Dendritic cell treated with granulocyte-macrophage colony-stimulating factor and Interleukin-4, amounts not matched to agents 40 ng/mL and 50 ng/mL, for 4 days (primary cell): ENCODE results near the gene ABHD17A.
A peak's percentile ranks its signal among the peaks of the same experiment; 100 is the strongest.
"Not testable (repeated sequence)": the region's sequence is repeated elsewhere in the genome, so short reads cannot be mapped to it uniquely, and the experiment has no call there.

Experiments used
- H3K27ac Mint-ChIP-seq: one replicate; pipeline ENCODE4 v1.8.0; 2022; ENCODE audit warnings: mild to moderate bottlenecking, mixed read lengths
- H3K27me3 Mint-ChIP-seq: one replicate; pipeline ENCODE4 v1.8.0; 2022; ENCODE audit warnings: mild to moderate bottlenecking, mixed read lengths
- H3K36me3 Mint-ChIP-seq: one replicate; pipeline ENCODE4 v1.8.0; 2022; ENCODE audit warnings: low read depth, mixed read lengths
- H3K4me1 Mint-ChIP-seq: one replicate; pipeline ENCODE4 v1.8.0; 2022; ENCODE audit warnings: low read depth, mixed read lengths
- H3K4me3 Mint-ChIP-seq: one replicate; pipeline ENCODE4 v1.8.0; 2022; ENCODE audit warnings: mild to moderate bottlenecking, moderate library complexity, mixed read lengths
- H3K9me3 Mint-ChIP-seq: one replicate; pipeline ENCODE4 v1.8.0; 2022; ENCODE audit warnings: mixed read lengths
- intact Hi-C: fragments of 100-400 bp; cut with micrococcal nuclease; formaldehyde crosslinking; loops from one replicate; pipeline ENCODE4 v1.15.0; 2022

The ABHD17A gene

GRCh38 chr19:1905110-1905862 lies 20.0 kb upstream of the ABHD17A start, which contains the start of the genes ADAT3 and SCAMP4:
TSS of gene ADAT3 (plus strand) at chr19:1905399. CDS start at chr19:1912048, 6,649 bp downstream.
TSS of gene SCAMP4 (plus strand) at chr19:1905399. CDS start at chr19:1915020, 9,621 bp downstream.
- no peaks in the 10 kb centered on the region for H3K27me3 Mint-ChIP-seq
- intact Hi-C loops, result no loop called here
- peaks cover 84% of the 10 kb centered on the region for H3K4me1 Mint-ChIP-seq
- peak within 1 kb of the TSS; percentile 99 for H3K27ac Mint-ChIP-seq
- peak within 1 kb of the TSS; percentile 93 for H3K4me3 Mint-ChIP-seq
- H3K9me3 Mint-ChIP-seq, result no peaks in the 10 kb centered on the region
- peaks cover 47% of the 10 kb centered on the region for H3K36me3 Mint-ChIP-seq

- Mint-ChIP-seq H3K36me3 (peaks cover 42% of the 10 kb centered on the region), H3K27me3 (no peaks in the 10 kb centered on the region), H3K9me3 (no peaks in the 10 kb centered on the region), H3K4me3 (peak overlapping the region; percentile 93), H3K4me1 (peaks cover 80% of the 10 kb centered on the region), H3K27ac (peak overlapping the region; percentile 99)
- intact Hi-C loops, result no loop called here
Observed at GRCh38 chr19:1904860-1905109, 19.5 kb upstream of the ABHD17A start.

GRCh38 chr19:1902923-1903322 lies 17.6 kb upstream of the ABHD17A start:
- Mint-ChIP-seq H3K27ac (peak overlapping the region; percentile 99), H3K36me3 (peaks cover 24% of the 10 kb centered on the region), H3K4me1 (peaks cover 70% of the 10 kb centered on the region), H3K9me3 (no peaks in the 10 kb centered on the region), H3K4me3 (no peak overlapping the region), H3K27me3 (no peaks in the 10 kb centered on the region)
- intact Hi-C loops, result no loop called here

- intact Hi-C loops, result no loop called here
- peaks cover 69% of the 10 kb centered on the region for H3K4me1 Mint-ChIP-seq
- H3K36me3 Mint-ChIP-seq, result peaks cover 14% of the 10 kb centered on the region
- no peaks in the 10 kb centered on the region for H3K27me3 Mint-ChIP-seq
- H3K4me3 Mint-ChIP-seq, result peak overlapping the region; percentile 37
- peak overlapping the region; percentile 99 for H3K27ac Mint-ChIP-seq
- no peaks in the 10 kb centered on the region for H3K9me3 Mint-ChIP-seq
Observed at GRCh38 chr19:1901940-1902404, 16.7 kb upstream of the ABHD17A start.

GRCh38 chr19:1896508-1896907 lies 11.2 kb upstream of the ABHD17A start:
- Mint-ChIP-seq H3K27me3 (no peaks in the 10 kb centered on the region), H3K9me3 (no peaks in the 10 kb centered on the region), H3K36me3 (no peaks in the 10 kb centered on the region), H3K4me1 (peaks cover 55% of the 10 kb centered on the region), H3K4me3 (peak overlapping the region; percentile 84), H3K27ac (peak overlapping the region; percentile 99)
- intact Hi-C loops, result loop anchor here (5.0 kb wide), 1 partner anchor 34 kb away; the partner anchor contains the start of gene KLF16

GRCh38 chr19:1893791-1894190 lies 8.5 kb upstream of the ABHD17A start:
- Mint-ChIP-seq H3K36me3 (no peaks in the 10 kb centered on the region), H3K27me3 (no peaks in the 10 kb centered on the region), H3K27ac (no peak overlapping the region), H3K9me3 (no peaks in the 10 kb centered on the region), H3K4me1 (peaks cover 41% of the 10 kb centered on the region), H3K4me3 (no peak overlapping the region)
- intact Hi-C loops, result no loop called here

- H3K9me3 Mint-ChIP-seq, result no peaks in the 10 kb centered on the region
- H3K4me3 Mint-ChIP-seq, result no peak overlapping the region
- peaks cover 11% of the 10 kb centered on the region for H3K4me1 Mint-ChIP-seq
- intact Hi-C loops, result loop anchor here (10.0 kb wide), 1 partner anchor 125 kb away; the partner anchor contains the start of gene BTBD2
- no peak overlapping the region for H3K27ac Mint-ChIP-seq
- no peaks in the 10 kb centered on the region for H3K27me3 Mint-ChIP-seq
- peaks cover 2% of the 10 kb centered on the region for H3K36me3 Mint-ChIP-seq
Observed at GRCh38 chr19:1889907-1890306, 4.6 kb upstream of the ABHD17A start.

GRCh38 chr19:1888385-1888784 lies 3.1 kb upstream of the ABHD17A start:
- peaks cover 17% of the 10 kb centered on the region for H3K36me3 Mint-ChIP-seq
- no peak overlapping the region for H3K27ac Mint-ChIP-seq
- intact Hi-C loops, result loop anchor here (10.0 kb wide), 1 partner anchor 126 kb away; the partner anchor contains the start of gene BTBD2
- no peaks in the 10 kb centered on the region for H3K9me3 Mint-ChIP-seq
- H3K27me3 Mint-ChIP-seq, result no peaks in the 10 kb centered on the region
- peaks cover 20% of the 10 kb centered on the region for H3K4me1 Mint-ChIP-seq
- H3K4me3 Mint-ChIP-seq, result no peak overlapping the region

GRCh38 chr19:1886360-1886759 lies 1.1 kb upstream of the ABHD17A start:
- not testable (repeated sequence) for H3K4me3 Mint-ChIP-seq, H3K9me3 Mint-ChIP-seq, H3K27ac Mint-ChIP-seq, H3K27me3 Mint-ChIP-seq
- Mint-ChIP-seq H3K36me3 (peaks cover 32% of the 10 kb centered on the region), H3K4me1 (peaks cover 37% of the 10 kb centered on the region)
- intact Hi-C loops, result loop anchor here (10.0 kb wide), 1 partner anchor 128 kb away; the partner anchor contains the start of gene BTBD2

- H3K27ac Mint-ChIP-seq, result peak overlapping the region; percentile 84
- intact Hi-C loops, result loop anchor here (10.0 kb wide), 1 partner anchor 130 kb away; the partner anchor contains the start of gene BTBD2
- H3K4me3 Mint-ChIP-seq, result peak overlapping the region; percentile 92
- H3K27me3 Mint-ChIP-seq, result no peaks in the 10 kb centered on the region
- H3K4me1 Mint-ChIP-seq, result peaks cover 50% of the 10 kb centered on the region
- H3K36me3 Mint-ChIP-seq, result peaks cover 47% of the 10 kb centered on the region
- H3K9me3 Mint-ChIP-seq, result no peaks in the 10 kb centered on the region
Observed at GRCh38 chr19:1884719-1885334, 469 bp downstream of the ABHD17A start.

- peaks cover 52% of the 10 kb centered on the region for H3K36me3 Mint-ChIP-seq
- H3K4me3 Mint-ChIP-seq, result peak overlapping the region; percentile 92
- H3K27me3 Mint-ChIP-seq, result no peaks in the 10 kb centered on the region
- peaks cover 50% of the 10 kb centered on the region for H3K4me1 Mint-ChIP-seq
- intact Hi-C loops, result loop anchor here (10.0 kb wide), 1 partner anchor 130 kb away; the partner anchor contains the start of gene BTBD2
- no peaks in the 10 kb centered on the region for H3K9me3 Mint-ChIP-seq
- peak overlapping the region; percentile 84 for H3K27ac Mint-ChIP-seq
Observed at GRCh38 chr19:1884291-1884718, 991 bp downstream of the ABHD17A start.

- intact Hi-C loops, result loop anchor here (10.0 kb wide), 1 partner anchor 131 kb away; the partner anchor contains the start of gene BTBD2
Observed at GRCh38 chr19:1883784-1884183, 1.5 kb downstream of the ABHD17A start.

GRCh38 chr19:1882786-1883692 lies 2.3 kb downstream of the ABHD17A start:
- Mint-ChIP-seq H3K4me1 (peaks cover 50% of the 10 kb centered on the region), H3K27me3 (no peaks in the 10 kb centered on the region), H3K4me3 (peak overlapping the region; percentile 92), H3K9me3 (no peaks in the 10 kb centered on the region), H3K36me3 (peaks cover 64% of the 10 kb centered on the region), H3K27ac (peak overlapping the region; percentile 84)
- intact Hi-C loops, result loop anchor here (10.0 kb wide), 1 partner anchor 132 kb away; the partner anchor contains the start of gene BTBD2

More at GRCh38 chr19:1883784-1884183, 1.5 kb downstream of the ABHD17A start:
- peaks cover 50% of the 10 kb centered on the region for H3K4me1 Mint-ChIP-seq
- no peaks in the 10 kb centered on the region for H3K27me3 Mint-ChIP-seq
- H3K36me3 Mint-ChIP-seq, result peaks cover 57% of the 10 kb centered on the region
- H3K9me3 Mint-ChIP-seq, result no peaks in the 10 kb centered on the region
- peak overlapping the region; percentile 92 for H3K4me3 Mint-ChIP-seq
- peak overlapping the region; percentile 84 for H3K27ac Mint-ChIP-seq
